ENCODE results near the gene CD36. TPM values are rescaled to one million over a fixed set of nuclear protein-coding genes. Genes with fewer than 3 reads are reported as not detected.

CD36 gene
- total RNA-seq, 2 donors from 2014 or later: 5.7 to 7.2 TPM

GRCh38 chr7:80651471-80651870, 13.0 kb downstream of the CD36 start:
- Histone ChIP-seq H3K27ac (no peak overlapping the region), H3K36me3 (no peaks in the 10 kb centered on the region), H3K4me3 (no peak overlapping the region), H3K9me3 (no peaks in the 10 kb centered on the region), H3K27me3 (replicated peaks; ENCODE audit: insufficient read depth) (no peaks in the 10 kb centered on the region), H3K4me1 (replicated peaks) (no peaks in the 10 kb centered on the region)
- no peak for DNase-seq (ENCODE audit: low spot score)
- intact Hi-C loops (cut with DNase I): loop anchor here (10.0 kb wide), 1 partner anchor 587 kb away; no protein-coding TSS in a partner anchor
- WGBS: 87% methylated on average over 5 of the region's 5 CpGs
- TF ChIP-seq POLR2A (IDR thresholded peaks at IDR 0.05): no peak
- TF ChIP-seq POLR2AphosphoS5 (IDR thresholded peaks at IDR 0.05): no peak
- TF ChIP-seq CTCF (IDR thresholded peaks at IDR 0.05): no peak

GRCh38 chr7:80653244-80653643, 14.8 kb downstream of the CD36 start:
- Histone ChIP-seq H3K27ac (no peak overlapping the region), H3K36me3 (no peaks in the 10 kb centered on the region), H3K4me3 (no peak overlapping the region), H3K27me3 (replicated peaks; ENCODE audit: insufficient read depth) (no peaks in the 10 kb centered on the region), H3K9me3 (no peaks in the 10 kb centered on the region), H3K4me1 (replicated peaks) (no peaks in the 10 kb centered on the region)
- DNase-seq (ENCODE audit: low spot score): no peak
- intact Hi-C loops (cut with DNase I): loop anchor here (10.0 kb wide), 1 partner anchor 588 kb away; no protein-coding TSS in a partner anchor
- WGBS: 98% methylated on average over 1 of the region's 1 CpG
- TF ChIP-seq POLR2A (IDR thresholded peaks at IDR 0.05): no peak
- no peak for TF ChIP-seq POLR2AphosphoS5 (IDR thresholded peaks at IDR 0.05)
- TF ChIP-seq CTCF (IDR thresholded peaks at IDR 0.05): no peak

- H3K4me3 ChIP-seq: no peak overlapping the region
- WGBS: 59% methylated on average over 2 of the region's 2 CpGs
- no peaks in the 10 kb centered on the region for H3K36me3 ChIP-seq
- no peaks in the 10 kb centered on the region for H3K4me1 ChIP-seq (replicated peaks)
- H3K9me3 ChIP-seq: no peaks in the 10 kb centered on the region
- intact Hi-C loops (cut with DNase I): loop anchor here (5.0 to 10.0 kb wide), 2 partner anchors 228 to 590 kb away; no protein-coding TSS in a partner anchor
- H3K27me3 ChIP-seq (replicated peaks; ENCODE audit: insufficient read depth): no peaks in the 10 kb centered on the region
- DNase-seq (ENCODE audit: low spot score): no peak
- no peak overlapping the region for H3K27ac ChIP-seq
- no peak for TF ChIP-seq POLR2A (IDR thresholded peaks at IDR 0.05)
- TF ChIP-seq POLR2AphosphoS5 (IDR thresholded peaks at IDR 0.05): no peak
- no peak for TF ChIP-seq CTCF (IDR thresholded peaks at IDR 0.05)
Observed at GRCh38 chr7:80654887-80655340, 16.5 kb downstream of the CD36 start.

GRCh38 chr7:80656029-80656428, 17.6 kb downstream of the CD36 start:
- Histone ChIP-seq H3K4me3 (no peak overlapping the region), H3K9me3 (no peaks in the 10 kb centered on the region), H3K27ac (no peak overlapping the region), H3K4me1 (replicated peaks) (no peaks in the 10 kb centered on the region), H3K27me3 (replicated peaks; ENCODE audit: insufficient read depth) (no peaks in the 10 kb centered on the region), H3K36me3 (no peaks in the 10 kb centered on the region)
- no peak for TF ChIP-seq POLR2A (IDR thresholded peaks at IDR 0.05)
- 92% methylated on average over 4 of the region's 4 CpGs for WGBS
- intact Hi-C loops (cut with DNase I): loop anchor here (5.0 to 10.0 kb wide), 2 partner anchors 229 to 591 kb away; no protein-coding TSS in a partner anchor
- DNase-seq (ENCODE audit: low spot score): no peak

- TF ChIP-seq POLR2A (IDR thresholded peaks at IDR 0.05) (no peak), POLR2AphosphoS5 (IDR thresholded peaks at IDR 0.05) (no peak), CTCF (IDR thresholded peaks at IDR 0.05) (peak; percentile 57 to 84 (median 80))
- H3K36me3 ChIP-seq: no peaks in the 10 kb centered on the region
- 3% methylated on average over 3 of the region's 3 CpGs for WGBS
Observed at GRCh38 chr7:80659120-80660055, 20.9 kb downstream of the CD36 start.

More at GRCh38 chr7:80659120-80660055, 20.9 kb downstream of the CD36 start:
- Histone ChIP-seq H3K4me3 (no peak overlapping the region), H3K27me3 (replicated peaks; ENCODE audit: insufficient read depth) (no peaks in the 10 kb centered on the region), H3K4me1 (replicated peaks) (no peaks in the 10 kb centered on the region), H3K9me3 (no peaks in the 10 kb centered on the region), H3K27ac (no peak overlapping the region)
- DNase-seq (ENCODE audit: low spot score): no peak
- intact Hi-C loops (cut with DNase I): loop anchor here (5.0 to 10.0 kb wide), 2 partner anchors 232 to 595 kb away; no protein-coding TSS in a partner anchor

Data from prostate gland (tissue), 2 donors.